HG03159 (cell line): ENCODE measurements around the gene PIGC.

Experiments used
- ATAC-seq: cut with Tn5 transposase; IDR thresholded peaks from one replicate; pipeline ENCODE4 v1.9.1; 2021; ENCODE audit warnings: mild to moderate bottlenecking, moderate library complexity; ENCODE audit not compliant: unreplicated experiment

The PIGC gene

DNA sequence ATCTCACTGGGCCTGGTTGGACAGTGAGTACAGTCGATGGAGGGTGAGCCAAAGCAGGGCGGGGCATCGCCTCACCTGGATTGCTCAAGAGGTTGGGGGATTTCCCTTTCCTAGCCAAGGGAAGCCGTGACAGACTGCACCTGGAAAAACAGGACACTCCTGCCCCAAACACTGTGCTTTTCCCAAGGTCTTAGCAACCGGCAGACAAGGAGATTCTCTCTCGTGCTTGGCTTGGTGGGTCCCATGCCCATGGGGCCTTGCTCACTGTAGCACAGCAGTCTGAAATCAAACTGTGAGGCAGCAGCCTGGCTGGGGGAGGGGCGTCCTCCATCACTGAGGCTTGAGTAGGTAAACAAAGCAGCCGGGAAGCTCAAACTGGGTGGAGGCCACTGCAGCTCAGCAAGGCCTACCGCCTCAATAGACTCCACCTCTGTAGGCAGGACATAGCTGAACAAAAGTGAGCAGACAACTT lies 12.1 kb downstream of the PIGC start:
- no peak for ATAC-seq

- no peak for ATAC-seq
Observed at GRCh38 chr1:172431204-172431603, 12.7 kb downstream of the PIGC start.

DNA sequence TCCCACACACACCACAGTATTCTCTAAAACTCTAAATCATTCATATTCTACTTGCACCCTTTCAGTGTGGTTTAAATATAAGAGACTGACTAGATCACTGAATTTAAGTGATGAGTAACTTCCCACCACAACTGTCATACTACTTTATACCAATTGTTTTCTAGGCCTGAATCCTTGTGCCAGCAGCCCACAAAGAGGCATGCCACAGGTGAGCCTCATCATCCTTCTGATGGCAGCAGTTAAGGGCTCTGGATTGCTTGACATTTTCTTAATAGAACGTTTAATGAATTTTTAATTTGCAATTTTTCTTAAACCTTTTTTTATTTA lies 13.8 kb downstream of the PIGC start:
- ATAC-seq, result no peak

- no peak for ATAC-seq
Observed at GRCh38 chr1:172429331-172430127, 14.3 kb downstream of the PIGC start.

GRCh38 chr1:172427191-172427590 lies 16.7 kb downstream of the PIGC start:
- no peak for ATAC-seq

- no peak for ATAC-seq
Observed at GRCh38 chr1:172425339-172425738, 18.5 kb downstream of the PIGC start.

DNA sequence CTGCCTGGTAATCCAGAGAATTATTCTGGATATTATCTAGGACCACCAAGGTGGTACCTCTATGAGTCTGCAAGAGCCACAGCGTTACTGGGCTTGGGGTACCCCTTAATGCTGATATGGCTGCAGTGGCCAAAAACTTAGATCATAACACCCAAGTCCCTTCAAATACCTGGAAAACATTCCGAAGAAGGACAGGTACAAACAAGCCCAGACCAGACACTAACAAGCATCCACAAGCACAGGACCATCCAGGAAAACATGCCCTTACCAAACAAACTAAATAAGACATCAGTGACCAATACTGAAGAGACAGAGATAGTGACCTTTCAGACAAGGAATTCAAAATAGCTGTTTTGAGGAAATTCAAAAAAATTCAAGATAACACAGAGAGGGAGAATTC lies 20.5 kb downstream of the PIGC start:
- ATAC-seq, result no peak

DNA sequence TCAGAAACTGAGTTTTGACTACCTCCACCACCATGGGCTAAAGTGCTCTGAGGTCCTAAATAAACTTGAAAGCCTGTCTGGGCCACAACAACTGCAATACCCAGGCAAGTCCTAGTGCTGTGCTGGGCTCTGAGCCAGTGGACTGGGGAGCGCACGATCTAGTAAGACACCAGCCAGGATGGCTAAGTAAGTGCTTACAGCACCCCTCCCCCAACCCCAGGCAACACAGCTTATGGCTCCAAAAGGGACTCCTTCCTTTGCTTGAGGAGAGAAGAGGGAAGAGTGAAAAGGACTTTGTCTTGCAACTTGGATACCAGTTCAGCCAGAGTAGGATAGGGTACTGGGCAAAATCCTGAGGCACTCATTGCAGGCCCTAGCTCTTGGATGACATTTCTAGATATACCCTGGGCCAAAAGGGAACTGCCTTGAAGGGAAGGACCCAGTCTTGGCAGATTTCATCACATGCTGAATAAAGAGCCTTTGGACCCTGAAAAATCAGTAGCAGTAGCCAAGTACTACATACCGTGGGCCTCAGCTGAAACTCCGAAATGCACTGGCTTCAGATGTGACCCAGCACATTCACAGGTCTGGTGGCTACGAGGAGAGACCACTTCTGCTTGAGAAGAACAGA lies 21.8 kb downstream of the PIGC start:
- ATAC-seq, result no peak

GRCh38 chr1:172420385-172420784 lies 23.5 kb downstream of the PIGC start, which contains the start of gene C1orf105:
Gene C1orf105, plus strand, starts transcription at chr1:172420685. Its CDS starts 201 bp downstream, at chr1:172420886.
- no peak for ATAC-seq

DNA sequence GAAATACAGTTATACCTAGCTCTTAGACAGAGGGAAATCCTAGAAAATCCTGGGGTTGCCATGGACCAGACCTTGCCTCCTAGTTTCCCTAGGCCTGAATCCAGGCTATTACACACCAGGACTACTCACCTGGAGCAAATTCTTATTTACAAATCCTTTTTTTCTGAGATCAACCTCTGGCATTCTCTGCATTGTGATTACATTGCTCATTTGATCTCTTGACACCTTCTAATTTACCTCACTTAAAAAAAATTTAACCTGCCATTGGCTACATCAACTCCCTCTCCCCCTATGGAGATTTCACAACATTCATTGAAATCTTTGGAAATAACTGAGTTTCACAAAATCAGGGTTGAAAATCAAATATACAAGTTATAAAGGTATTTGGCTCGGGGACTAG lies 26.3 kb downstream of the PIGC start:
- no peak for ATAC-seq

DNA sequence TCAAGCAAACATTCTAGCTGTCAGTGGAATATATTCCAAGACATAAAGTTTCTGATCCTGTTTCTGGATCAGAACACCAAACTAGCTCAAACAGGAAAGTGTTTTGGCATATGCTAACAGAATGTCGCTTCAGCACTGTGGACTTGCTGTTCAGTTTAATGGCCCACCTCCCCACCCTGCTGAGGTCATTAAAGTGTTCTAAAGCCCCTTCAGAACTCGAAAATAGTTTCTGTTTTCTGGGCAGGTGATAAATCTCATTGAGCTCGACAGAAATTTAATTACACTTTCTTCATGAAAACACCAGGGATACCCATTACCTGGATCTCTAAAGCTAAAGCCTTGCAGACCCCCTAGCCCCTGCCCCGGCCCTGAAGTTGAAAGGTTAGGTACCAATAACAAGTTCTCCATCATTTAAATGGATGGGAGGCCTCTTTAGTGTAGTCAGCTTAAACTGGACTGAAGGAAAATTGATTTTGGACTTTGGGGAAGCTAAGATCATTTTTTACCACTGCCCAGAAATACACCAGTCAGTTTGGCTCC lies 27.3 kb downstream of the PIGC start:
- ATAC-seq, result no peak

DNA sequence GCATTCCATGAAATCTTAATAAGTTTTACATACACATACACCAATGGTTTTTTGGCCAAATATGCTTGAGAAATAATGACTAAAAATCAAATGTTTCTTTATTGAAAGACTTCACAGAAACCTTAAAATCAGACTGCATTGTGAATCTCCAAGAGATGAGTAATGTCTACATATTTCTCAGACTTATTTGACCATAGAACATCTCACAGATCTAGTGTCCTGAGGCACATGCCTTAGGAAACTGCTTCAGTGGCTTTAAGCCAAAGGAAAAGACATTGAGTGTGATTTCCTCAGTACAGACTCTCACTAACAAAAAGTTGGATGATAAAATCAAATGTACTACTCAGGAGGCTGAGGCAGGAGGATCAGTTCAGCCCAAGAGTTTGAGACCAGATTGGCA lies 29.5 kb downstream of the PIGC start:
- ATAC-seq, result no peak

DNA sequence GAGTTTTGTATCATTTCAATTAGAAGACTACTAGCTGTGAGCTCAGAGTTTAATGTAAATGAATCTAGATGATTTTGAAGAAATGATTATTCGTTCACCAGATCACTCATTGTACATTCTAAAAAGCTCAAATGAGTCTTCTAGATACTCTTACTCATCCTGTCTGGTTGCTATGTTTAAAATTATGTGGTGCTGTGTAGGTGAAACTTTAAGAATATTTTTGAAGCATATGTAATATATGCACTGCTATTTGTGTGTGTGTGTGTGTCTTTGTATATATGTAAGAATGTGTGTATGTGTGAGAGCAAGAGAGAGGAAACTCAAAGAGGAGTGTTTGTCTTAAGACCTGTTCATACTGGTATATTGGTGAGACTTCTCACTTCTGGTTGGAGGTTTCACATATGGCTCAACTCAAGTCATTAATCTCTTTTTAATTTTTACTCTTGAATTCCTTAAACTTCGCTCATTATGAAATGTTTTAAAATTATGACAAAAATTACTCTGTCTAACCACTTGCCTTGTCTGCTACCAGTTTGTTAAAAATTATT lies 32.0 kb downstream of the PIGC start:
- ATAC-seq, result no peak

DNA sequence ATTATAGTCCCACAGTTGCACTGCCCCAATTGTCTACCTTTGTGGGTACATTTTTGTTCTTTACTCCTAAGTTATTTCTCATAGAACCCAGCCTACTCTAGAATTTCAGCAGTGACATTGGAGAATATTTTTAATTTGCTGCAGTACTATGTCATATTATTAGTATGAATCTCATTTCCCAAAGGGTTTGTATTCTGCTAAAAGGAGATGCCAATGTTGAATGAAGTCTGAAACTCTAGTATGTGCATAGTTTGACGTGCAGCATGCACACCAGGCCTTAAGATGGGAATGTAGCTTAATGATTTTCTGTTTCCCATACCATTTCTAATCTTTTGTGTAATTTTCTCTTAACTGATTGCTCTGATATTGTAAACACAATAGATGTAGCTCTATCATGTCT lies 33.8 kb downstream of the PIGC start:
- no peak for ATAC-seq

- no peak for ATAC-seq
Observed at GRCh38 chr1:172408958-172409357, 34.9 kb downstream of the PIGC start.

DNA sequence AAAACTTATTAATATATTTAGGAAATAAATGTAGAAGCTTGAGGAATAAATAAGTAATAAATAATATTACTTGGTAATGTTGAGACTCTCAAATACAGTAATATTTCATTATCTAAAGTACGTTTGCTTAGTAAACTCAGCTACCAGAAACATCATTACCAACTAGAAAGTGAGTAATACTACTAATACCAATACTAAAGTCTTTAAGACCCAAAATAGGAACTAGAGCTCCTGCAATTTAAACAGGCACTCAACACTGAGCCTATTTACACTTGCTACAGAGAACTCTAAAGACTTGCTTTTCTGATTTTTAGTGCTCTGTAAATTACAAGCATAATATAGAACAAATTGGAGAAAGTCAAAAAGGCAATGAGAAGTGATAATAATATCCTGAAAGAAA lies 36.9 kb downstream of the PIGC start:
- ATAC-seq, result no peak

DNA sequence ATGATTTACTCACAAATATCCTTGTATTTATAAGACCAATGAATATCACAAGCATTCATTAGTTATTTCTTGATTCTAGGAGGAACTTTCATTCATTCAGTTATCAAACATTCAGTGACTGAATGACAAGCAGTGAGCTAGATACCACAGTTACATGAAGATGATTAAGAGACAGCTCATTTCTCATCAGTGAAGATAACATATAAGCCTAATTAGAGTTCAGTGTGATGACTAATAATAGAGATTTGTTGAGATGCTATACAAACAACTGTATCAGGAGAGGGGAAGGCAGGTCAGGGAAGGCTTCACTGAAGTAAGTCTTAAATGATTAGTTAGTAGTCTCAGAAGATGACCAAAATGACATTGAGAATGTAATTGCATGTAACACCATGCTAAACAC lies 38.0 kb downstream of the PIGC start:
- ATAC-seq, result no peak

DNA sequence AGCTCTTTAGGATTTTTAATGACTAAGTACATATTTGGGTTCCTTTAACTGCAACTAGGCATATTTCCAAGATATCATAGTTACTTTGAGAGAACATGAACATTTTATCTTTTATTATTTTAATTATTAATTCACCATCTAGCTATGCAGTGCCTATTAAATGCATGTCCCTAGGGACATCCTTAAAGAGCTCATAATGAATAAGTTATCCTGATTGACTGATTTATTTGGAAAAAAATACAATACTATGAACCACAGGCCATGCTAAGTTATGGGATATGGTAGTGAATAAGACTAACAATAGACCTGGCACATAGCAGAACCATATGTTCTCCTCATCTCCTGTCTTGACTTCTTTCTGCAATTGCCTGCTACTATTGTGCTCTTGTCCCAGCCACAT lies 39.7 kb downstream of the PIGC start:
- ATAC-seq, result no peak

DNA sequence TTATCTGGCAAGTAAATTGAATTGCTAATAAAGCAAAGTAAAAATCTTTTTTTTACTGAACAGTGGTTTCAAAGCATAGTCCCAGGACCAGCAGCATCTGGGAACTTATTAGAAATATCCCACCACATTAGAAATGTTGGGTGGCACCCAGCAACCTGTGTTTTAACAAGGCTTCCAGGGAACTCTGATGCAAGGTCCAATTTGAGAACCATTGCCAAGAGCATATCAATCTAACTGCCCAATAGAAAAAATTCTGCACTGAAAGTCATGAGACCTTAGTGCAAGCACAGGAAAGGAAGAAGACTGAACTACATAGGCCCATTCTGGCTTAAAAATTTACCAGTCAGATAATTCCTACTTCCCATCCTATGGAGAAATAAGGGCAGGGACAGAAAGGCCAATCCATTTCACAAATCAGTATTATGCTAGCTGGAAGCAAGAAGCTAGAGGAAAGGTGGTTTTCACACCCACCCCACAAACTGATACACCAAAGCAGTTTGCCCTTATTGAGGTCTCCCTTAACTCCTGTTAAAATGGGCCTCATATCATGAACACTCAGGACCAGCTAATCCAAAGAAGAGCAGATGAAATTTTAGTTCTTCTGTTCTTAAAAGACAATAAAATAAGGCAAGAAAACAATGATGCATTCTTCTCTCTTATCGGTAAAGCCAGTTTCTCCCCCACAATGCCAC lies 40.8 kb downstream of the PIGC start:
- no peak for ATAC-seq

DNA sequence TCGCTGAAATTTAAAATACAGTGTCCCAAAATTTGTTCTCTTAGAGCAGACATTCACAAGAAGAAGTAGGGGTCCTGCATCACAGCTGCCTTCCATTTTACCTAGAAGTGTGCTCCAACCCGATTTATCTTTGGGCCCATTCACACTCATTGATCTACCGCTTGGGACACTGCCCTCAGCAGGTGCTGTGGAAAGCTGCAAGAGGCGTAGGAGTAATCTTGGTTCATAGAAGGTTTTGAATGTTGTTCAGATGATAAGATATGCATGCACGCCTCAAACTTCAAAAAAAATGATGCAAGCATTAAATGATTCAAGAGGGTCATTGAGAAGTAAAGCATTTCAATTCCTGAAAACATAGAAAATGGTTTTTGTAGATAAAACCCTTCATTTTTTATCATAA lies 42.0 kb downstream of the PIGC start:
- ATAC-seq, result no peak

- no peak for ATAC-seq
Observed at GRCh38 chr1:172401477-172401876, 42.4 kb downstream of the PIGC start.
